Brain microvascular endothelial cell (primary cell): Measurements from ENCODE around the gene NFATC2IP.
"Not testable (repeated sequence)": the region's sequence is repeated elsewhere in the genome, so short reads cannot be mapped to it uniquely, and the experiment has no call there.

ENCODE experiments used
- DNase-seq: peaks from one replicate; pipeline ENCODE4 v3.0.0-alpha.2; 2020
- H3K27ac ChIP-seq: fragments of 250-450 bp; sonication (Bioruptor Pico); 2 replicates; pipeline ENCODE4 v1.5.1; 2020; ENCODE audit warnings: mild to moderate bottlenecking, moderate library complexity
- H3K27me3 ChIP-seq: fragments of 250-450 bp; sonication (Bioruptor Pico); replicated peaks from 2 replicates; pipeline ENCODE4 v1.5.1; 2020; ENCODE audit warnings: mild to moderate bottlenecking
- H3K36me3 ChIP-seq: fragments of 250-450 bp; sonication (Bioruptor Pico); replicated peaks from 2 replicates; pipeline ENCODE4 v1.5.1; 2020; ENCODE audit warnings: mild to moderate bottlenecking
- H3K4me3 ChIP-seq: 2 replicates; pipeline ENCODE4 v1.5.1; 2011; ENCODE audit warnings: low read depth, mild to moderate bottlenecking, control low read depth, low read length, moderate library complexity
- in situ Hi-C: cut with HindIII; loops from 2 replicates; pipeline ENCODE4 v1.10.0; 2017; ENCODE audit warnings: low sequenced_read_pairs, low pct_ligation_motif_present
- TF ChIP-seq, protein P1 (sequence below): IDR thresholded peaks from 2 replicates; pipeline ENCODE4 v1.5.1; 2011; ENCODE audit warnings: low read depth, mild to moderate bottlenecking, moderate library complexity, low read length, control low read depth, inconsistent platforms; ENCODE audit errors: missing control alignments

NFATC2IP gene

GRCh38 chr16:28964496-28964895, 13.8 kb downstream of the NFATC2IP start:
- H3K4me3 ChIP-seq = no peak overlapping the region
- no peak overlapping the region for H3K27ac ChIP-seq
- DNase-seq = no peak
- no peaks in the 10 kb centered on the region for H3K27me3 ChIP-seq
- TF ChIP-seq, protein P1, sequence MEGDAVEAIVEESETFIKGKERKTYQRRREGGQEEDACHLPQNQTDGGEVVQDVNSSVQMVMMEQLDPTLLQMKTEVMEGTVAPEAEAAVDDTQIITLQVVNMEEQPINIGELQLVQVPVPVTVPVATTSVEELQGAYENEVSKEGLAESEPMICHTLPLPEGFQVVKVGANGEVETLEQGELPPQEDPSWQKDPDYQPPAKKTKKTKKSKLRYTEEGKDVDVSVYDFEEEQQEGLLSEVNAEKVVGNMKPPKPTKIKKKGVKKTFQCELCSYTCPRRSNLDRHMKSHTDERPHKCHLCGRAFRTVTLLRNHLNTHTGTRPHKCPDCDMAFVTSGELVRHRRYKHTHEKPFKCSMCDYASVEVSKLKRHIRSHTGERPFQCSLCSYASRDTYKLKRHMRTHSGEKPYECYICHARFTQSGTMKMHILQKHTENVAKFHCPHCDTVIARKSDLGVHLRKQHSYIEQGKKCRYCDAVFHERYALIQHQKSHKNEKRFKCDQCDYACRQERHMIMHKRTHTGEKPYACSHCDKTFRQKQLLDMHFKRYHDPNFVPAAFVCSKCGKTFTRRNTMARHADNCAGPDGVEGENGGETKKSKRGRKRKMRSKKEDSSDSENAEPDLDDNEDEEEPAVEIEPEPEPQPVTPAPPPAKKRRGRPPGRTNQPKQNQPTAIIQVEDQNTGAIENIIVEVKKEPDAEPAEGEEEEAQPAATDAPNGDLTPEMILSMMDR = no peak
- in situ Hi-C loops = no loop called here
- peaks cover 29% of the 10 kb centered on the region for H3K36me3 ChIP-seq

GRCh38 chr16:28967156-28967555, 16.4 kb downstream of the NFATC2IP start:
- DNase-seq = no peak
- TF ChIP-seq, protein P1 = no peak
- peaks cover 22% of the 10 kb centered on the region for H3K36me3 ChIP-seq
- H3K4me3 ChIP-seq = no peak overlapping the region
- in situ Hi-C loops = no loop called here
- no peak overlapping the region for H3K27ac ChIP-seq
- no peaks in the 10 kb centered on the region for H3K27me3 ChIP-seq

DNA sequence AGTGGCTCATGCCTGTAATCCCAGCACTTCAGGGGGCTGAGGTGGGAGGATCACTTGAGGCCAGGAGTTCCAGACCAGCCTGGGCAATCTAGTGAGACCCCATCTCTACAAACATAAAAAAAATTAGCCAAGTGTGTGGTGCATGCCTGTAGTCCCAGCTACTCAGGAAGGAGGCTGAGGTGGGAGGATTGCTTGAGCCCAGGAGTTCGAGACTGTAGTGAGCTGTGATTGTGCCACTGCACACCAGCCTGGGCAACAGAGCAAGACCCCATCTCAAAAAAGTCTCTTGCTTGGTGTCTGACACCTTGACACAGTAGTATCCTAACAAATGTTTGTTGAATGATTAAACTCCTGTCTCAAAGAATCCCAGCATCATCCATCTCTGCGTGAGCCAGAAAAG, 19.0 kb downstream of the NFATC2IP start:
- in situ Hi-C loops, H3K27me3 ChIP-seq, H3K4me3 ChIP-seq, H3K27ac ChIP-seq, H3K36me3 ChIP-seq, DNase-seq: not testable (repeated sequence)

- Histone ChIP-seq H3K36me3 (peaks cover 2% of the 10 kb centered on the region), H3K27ac (peak overlapping the region; percentile 92), H3K27me3 (no peaks in the 10 kb centered on the region), H3K4me3 (peak overlapping the region; percentile 98)
- in situ Hi-C loops = no loop called here
- peak; percentile 62 for DNase-seq
- TF ChIP-seq, protein P1 = peak; percentile 92
Measured at GRCh38 chr16:28974007-28974436, 23.3 kb downstream of the NFATC2IP start.

DNA sequence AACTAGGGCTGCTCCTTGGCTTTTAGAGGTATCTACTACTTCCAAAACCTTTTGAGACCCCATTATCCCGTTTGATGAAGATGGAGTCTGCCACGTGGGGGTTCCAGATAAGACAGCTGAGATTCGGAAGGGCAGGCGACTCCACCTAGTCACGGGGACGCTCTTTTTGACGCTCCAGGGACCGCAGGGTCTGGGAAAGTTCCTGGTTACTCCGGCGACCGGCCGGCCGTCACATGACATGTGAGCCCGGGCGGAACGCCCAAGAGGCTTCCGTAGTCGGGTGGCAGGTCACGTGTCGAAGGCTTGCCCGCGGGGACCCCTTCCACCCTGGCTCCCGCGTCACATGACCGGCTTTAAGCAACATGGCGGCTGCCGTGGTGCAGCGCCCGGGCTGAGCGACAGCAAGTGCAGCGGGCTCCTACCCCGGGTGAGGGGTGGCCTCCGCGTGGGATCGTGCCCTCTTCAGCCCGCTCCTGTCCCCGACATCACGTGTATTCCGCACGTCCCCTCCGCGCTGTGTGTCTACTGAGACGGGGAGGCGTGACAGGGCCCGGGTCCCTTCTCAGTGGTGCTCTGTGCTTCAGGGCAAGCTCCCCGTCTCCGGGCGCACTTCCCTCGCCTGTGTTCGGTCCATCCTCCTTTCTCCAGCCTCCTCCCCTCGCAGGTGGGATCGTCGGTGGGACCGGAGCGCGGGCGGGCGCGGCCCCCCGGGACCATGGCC, 23.9 kb downstream of the NFATC2IP start, which contains the start of gene SPNS1:
Gene SPNS1, plus strand, starts transcription at position 342 of the 721 bp plus-strand sequence. Its CDS starts 374 bp downstream, at position 716.
- H3K27me3 ChIP-seq = no peaks in the 10 kb centered on the region
- in situ Hi-C loops = no loop called here
- TF ChIP-seq, protein P1 = no peak

DNA sequence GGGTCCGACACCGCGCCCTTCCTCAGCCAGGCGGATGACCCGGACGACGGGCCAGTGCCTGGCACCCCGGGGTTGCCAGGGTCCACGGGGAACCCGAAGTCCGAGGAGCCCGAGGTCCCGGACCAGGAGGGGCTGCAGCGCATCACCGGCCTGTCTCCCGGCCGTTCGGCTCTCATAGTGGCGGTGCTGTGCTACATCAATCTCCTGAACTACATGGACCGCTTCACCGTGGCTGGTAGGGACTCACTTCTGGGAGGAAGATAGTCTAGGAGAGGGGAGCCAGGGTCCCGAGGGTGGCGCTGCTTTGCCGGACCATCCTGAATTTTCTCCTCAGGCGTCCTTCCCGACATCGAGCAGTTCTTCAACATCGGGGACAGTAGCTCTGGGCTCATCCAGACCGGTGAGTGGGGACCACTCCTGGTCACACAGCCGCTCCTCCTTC, 24.4 kb downstream of the NFATC2IP start:
- DNase-seq = no peak
- Histone ChIP-seq H3K36me3 (peaks cover 2% of the 10 kb centered on the region), H3K27ac (peak overlapping the region; percentile 92), H3K27me3 (no peaks in the 10 kb centered on the region), H3K4me3 (peak overlapping the region; percentile 98)
- TF ChIP-seq, protein P1 = no peak
- in situ Hi-C loops = no loop called here

More for the DNA sequence above, 23.9 kb downstream of the NFATC2IP start, which contains the start of gene SPNS1:
- peaks cover 2% of the 10 kb centered on the region for H3K36me3 ChIP-seq
- H3K27ac ChIP-seq = peak within 1 kb of the TSS; percentile 92
- peak; percentile 98 for DNase-seq
- peak within 1 kb of the TSS; percentile 98 for H3K4me3 ChIP-seq
